Stimulated activated CD8-positive, alpha-beta memory T cell treated with anti-CD3 and anti-CD28 coated beads, Interleukin-12 subunit alpha, Interleukin-12 subunit beta, amount 100 ng/mL, for 1 hour (primary cell): Measurements from ENCODE around the gene KARS1.
A peak's percentile ranks its signal among the peaks of the same experiment; 100 is the strongest.

Source experiments
- DNase-seq: peaks from one replicate; pipeline ENCODE4 v3.0.0-alpha.2; 2020; ENCODE audit warnings: low read depth

Gene KARS1

GRCh38 chr16:75647492-75648264, at the start of gene KARS1, which contains the start of gene TERF2IP:
KARS1 (minus strand) TSS chr16:75647665; CDS start chr16:75647639, 26 bp downstream.
TERF2IP (plus strand) TSS chr16:75647773; CDS start chr16:75647883, 110 bp downstream.
- DNase-seq = peak; percentile 92

DNA sequence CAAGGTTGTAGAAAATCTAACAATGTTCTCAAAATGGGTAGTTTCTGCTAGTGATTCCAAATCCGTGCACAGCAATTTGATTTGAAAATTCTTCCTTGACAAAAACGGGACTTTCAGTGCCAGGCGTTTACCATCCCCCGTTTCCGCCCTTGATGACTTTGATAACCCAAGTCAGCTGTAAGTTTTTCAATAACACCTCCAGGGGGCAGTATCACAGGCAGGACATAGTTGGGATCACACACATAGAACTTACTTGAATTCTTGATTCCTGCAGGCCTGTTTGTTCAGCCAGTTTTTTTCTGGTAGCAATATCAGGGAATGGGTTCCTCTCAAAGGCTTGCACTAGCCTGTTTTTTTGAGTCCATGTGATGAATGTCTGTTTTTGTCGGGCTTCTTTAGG, 48.2 kb upstream of the KARS1 start:
- DNase-seq = no peak

GRCh38 chr16:75687361-75687760, 39.9 kb upstream of the KARS1 start:
- DNase-seq = no peak

DNA sequence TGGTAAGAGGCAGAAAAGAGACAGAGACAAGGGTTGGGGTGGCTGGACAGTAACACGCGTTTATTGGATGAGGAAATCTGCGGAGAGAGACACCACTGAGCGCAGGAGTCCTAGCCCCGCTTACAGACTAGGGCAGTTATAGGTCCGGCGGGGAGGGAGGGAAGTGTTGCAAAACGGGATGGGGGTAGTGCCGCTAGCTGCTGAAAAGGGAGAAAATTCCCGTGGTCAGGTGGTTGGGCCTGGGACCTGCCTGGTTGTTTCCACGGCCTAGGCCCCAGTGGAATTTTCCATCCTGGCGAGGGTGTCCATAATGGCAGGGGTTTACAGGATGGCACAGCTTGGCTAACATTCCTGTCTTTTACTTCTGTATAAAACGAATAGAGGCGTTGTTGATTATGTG, 34.8 kb upstream of the KARS1 start:
- no peak for DNase-seq

GRCh38 chr16:75679366-75679765, 31.9 kb upstream of the KARS1 start:
- no peak for DNase-seq

DNA sequence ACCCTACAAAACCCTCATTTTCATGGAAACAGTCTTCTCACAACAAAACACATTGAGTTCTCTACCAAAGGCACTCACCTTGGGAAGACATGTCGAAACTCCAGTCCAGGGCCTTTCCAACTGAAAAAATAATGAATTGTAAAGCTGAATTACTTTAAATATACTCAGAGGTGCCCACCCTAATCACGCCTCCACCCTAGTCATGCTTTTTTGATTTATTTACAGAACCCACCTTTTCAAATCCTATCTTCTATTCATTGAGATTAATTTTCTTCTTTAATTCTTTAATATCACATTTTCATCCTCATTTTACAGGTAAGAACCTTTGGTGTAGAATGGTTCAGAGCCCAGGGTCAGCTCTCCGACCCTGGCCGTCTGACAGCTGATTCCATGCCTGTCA, 29.4 kb upstream of the KARS1 start, which contains the start of gene CPHXL2:
CPHXL2 (minus strand) TSS at position 101 of the 400 bp plus-strand sequence; CDS start at position 91, 10 bp downstream.
- DNase-seq = no peak

- no peak for DNase-seq
Observed at GRCh38 chr16:75667503-75667902, 20.0 kb upstream of the KARS1 start.

DNA sequence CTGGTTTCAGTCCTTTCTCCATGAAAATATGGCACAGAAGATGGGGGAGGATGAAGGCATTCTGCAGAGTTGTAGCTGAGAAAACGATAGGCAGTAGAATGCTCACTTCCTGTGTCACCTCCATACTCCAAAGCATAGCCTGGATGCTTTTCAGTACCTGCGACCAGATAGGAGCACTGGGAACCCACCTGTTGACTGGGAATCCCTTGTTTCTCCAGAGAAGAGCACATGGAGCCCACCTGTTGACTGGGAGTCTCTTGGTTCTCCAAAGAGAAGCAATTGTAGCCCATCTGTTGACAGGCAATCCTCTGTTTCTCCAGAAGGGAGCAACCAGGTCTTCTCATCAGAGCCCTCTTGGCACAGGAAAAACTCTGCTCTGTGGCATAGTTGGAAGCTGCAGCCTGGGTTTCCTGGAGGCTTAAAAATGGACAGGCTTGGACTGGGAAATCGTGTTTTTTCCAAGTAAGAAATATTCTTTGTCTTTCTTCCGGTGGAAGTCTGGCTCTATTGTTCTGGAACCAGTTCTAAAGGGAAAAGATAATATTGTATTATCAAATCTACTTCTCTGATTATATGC, 13.3 kb upstream of the KARS1 start:
- DNase-seq = no peak

GRCh38 chr16:75660321-75660720, 12.9 kb upstream of the KARS1 start:
- DNase-seq = no peak

DNA sequence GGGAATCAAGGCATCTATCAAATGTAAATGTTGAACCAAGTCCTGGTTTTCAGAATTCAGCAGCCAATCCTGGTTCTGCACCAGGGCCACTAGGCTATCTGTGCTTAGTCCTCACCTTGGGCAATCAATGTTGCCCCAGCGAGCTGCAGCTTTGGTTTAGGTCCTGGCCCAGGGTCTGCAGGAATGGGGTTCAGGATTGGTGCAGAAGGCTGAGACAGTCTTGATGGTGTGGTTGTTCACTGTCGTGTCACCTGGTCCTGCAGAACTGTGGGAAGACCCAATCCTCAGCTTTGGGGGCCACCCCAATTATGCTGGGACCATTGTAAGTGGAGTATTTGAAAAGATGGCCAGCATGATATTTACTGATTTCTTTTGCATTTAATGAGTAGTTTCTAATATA, 10.7 kb upstream of the KARS1 start:
- DNase-seq = no peak

- no peak for DNase-seq
Observed at GRCh38 chr16:75653922-75654321, 6.5 kb upstream of the KARS1 start.

GRCh38 chr16:75648265-75649076, 1.0 kb upstream of the KARS1 start:
- peak; percentile 78 for DNase-seq

DNA sequence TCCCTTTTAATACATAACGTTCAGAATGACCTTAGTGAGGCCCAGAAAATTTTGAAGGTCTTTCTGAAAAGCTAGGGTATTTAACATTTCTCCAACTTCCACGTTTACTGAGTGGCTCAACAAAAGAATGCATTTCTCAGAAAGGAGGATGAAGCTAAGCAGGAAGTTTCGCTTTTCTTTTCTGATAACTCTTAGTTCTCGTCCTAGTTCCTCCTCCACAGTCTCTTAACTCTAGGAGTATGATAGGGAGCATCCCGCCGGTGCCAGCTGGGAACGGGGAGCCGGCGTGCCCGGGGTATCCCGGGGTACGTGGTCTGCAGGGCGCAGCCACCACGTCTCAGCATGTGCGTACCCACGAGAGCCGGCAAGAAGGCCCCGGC, 363 bp downstream of the KARS1 start:
- DNase-seq = no peak

- no peak for DNase-seq
Observed at GRCh38 chr16:75644240-75645012, 3.0 kb downstream of the KARS1 start.

- DNase-seq = no peak
Observed at GRCh38 chr16:75640598-75640997, 6.9 kb downstream of the KARS1 start.

- no peak for DNase-seq
Observed at GRCh38 chr16:75635036-75635435, 12.4 kb downstream of the KARS1 start.

DNA sequence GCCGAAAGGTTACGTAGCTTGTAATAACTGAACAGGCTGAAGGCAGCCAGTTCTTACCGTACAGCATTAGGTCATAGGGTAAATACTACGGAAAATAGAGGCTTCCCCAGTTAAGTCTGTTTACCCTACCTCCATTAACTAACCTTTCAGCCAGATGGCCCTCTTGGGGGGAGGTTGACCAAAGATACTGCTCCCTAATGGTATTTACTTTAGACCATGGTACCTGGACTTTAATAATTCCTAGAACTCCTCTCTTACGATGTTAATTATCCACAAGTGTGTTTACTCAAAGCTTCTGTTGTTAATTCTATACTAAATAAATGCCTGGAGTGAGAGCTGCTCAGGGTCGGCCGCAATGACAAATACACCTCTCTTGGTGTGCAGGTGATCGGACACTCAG, 14.6 kb downstream of the KARS1 start:
- DNase-seq = no peak

DNA sequence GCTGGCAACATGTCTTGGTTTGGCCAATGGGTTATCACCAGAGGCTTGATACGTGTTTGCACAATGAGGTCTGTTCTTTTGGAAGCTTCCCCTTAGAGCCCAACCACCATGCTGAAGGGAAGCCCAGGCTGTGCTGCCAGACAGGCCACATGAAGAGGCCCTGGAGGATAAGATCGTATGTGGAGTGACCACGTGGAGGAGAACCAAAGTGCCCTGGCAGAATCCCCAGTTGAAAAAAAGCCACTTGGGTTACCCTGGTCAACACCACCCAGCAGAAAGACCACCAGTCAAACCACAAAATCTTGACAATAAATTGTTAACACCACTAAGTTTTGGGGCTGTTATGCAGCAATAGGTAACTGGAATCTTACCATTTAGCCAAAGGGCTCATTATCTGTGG, 17.4 kb downstream of the KARS1 start:
- no peak for DNase-seq

DNA sequence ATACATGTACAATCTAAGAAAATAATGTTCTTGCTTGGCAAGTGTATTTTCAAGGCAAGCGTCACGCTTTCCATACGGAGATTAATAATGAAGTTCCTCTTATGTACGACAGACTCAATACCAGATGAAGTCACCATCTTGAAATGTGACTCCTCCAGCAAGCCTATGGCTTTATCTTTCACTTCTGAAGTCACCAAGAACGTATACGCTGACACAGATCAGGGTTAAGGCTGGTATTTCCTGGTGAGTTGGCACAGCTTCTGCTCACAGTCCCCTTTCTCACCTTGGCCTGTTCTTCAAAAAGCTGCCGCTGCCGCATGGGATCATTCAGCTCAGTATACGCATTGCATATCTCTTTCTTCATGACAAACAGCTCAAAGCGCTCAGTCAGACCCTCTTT, 18.3 kb downstream of the KARS1 start:
- DNase-seq = no peak

DNA sequence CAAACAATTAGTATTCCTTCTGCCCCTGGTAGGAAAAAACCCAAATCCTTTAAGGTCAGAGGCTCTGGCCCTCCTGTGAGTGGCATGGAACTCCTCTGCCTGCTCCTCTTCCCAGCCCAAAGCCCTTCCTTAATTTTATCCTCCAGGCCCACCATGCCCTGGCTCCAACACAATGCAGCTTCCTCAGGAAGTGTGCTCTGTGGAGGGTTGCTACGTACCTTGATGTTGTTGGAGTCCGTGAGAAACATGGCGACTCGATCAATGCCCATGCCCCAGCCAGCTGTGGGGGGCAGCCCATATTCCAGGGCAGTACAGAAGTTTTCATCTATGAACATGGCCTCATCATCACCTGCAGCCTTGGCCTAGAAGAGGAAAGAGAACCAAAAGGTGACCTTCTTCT, 19.1 kb downstream of the KARS1 start:
- DNase-seq = no peak

- DNase-seq = no peak
Observed at GRCh38 chr16:75627851-75628250, 19.6 kb downstream of the KARS1 start.

DNA sequence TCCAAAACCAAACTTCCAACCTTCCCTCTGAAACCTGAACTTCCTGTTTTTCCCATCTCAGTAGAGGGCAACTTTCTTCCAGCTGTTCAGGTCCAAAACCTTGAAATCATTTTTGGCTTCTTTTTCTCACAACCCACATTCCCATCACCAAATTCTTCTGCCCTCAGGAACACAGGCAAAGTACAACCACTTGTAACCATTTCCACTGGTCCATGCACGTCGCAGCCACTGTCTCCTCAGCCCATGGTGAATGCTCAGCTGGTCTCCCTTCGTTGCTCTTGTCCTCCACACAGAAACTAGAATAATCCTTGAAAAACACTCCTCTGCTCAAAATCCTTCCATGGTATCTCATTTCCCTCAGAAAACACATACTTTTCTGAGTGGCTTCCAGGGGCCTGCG, 20.7 kb downstream of the KARS1 start:
- no peak for DNase-seq
